ENCODE data around the gene PIGW.

The PIGW gene

DNA sequence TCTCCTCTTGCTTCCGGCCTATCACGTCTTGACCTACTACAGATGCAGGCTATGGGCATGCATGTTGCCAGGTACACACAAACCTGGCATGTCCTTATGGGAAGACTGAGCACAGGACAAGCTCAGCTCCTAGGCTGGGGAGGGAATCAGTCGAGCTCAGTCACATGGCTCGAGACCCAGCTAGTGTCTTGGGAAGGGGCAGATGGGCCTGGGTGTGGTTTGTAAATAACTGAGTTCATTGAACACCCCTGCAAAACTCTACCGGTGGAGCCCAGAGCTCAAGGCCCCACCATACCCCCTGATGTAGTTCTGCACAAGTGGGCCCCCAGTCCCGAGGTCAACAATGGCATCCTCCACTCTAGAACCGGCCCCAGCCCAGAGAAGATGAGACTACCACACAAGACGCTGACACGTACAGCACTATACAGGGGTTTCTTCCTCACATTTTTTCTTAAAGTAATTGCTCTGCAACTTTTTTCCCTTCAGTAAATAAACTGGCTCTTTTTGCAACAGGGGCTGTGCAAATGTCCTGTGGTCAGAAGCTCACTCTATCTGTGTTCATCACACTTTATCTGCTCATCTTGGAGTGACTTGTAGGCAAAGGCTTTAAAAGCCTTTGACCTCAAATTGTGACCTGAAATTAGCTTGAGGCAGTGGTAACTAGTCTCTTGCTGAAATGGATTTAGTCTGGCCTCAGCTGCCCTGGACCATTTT, 25.4 kb upstream of the PIGW start:
- DNase-seq (ENCODE audit: low read depth): no peak

DNA sequence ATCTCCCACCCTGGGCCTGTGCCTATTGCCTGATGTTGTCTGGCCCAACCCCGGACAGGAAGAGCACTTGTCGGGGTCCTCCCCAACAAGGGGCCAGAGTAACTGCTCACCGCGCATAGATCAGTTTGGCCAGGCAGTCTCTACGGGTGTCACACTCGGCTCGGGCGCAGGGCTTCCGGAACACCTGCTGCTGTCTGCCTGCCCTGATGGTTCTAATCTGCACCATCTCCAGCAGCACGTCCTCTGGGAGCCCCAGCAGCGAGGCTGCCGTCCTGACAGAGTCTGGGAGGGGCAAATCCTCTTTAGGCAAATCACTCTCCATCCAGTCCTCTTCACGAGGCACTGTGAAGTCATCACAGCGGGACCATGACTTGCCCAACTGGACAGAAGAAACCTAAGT, 24.2 kb upstream of the PIGW start:
- TF ChIP-seq, protein P1, sequence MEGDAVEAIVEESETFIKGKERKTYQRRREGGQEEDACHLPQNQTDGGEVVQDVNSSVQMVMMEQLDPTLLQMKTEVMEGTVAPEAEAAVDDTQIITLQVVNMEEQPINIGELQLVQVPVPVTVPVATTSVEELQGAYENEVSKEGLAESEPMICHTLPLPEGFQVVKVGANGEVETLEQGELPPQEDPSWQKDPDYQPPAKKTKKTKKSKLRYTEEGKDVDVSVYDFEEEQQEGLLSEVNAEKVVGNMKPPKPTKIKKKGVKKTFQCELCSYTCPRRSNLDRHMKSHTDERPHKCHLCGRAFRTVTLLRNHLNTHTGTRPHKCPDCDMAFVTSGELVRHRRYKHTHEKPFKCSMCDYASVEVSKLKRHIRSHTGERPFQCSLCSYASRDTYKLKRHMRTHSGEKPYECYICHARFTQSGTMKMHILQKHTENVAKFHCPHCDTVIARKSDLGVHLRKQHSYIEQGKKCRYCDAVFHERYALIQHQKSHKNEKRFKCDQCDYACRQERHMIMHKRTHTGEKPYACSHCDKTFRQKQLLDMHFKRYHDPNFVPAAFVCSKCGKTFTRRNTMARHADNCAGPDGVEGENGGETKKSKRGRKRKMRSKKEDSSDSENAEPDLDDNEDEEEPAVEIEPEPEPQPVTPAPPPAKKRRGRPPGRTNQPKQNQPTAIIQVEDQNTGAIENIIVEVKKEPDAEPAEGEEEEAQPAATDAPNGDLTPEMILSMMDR (IDR thresholded peaks at IDR 0.05; ENCODE audit: insufficient read depth, low read depth, low read length, missing control alignments): no peak
- H3K4me3 ChIP-seq (ENCODE audit: low read depth, low read length): no peak overlapping the region
- no peak for DNase-seq (ENCODE audit: low read depth)

More for the DNA sequence above, 25.4 kb upstream of the PIGW start:
- H3K4me3 ChIP-seq (ENCODE audit: low read depth, low read length): no peak overlapping the region
- TF ChIP-seq, protein P1 (IDR thresholded peaks at IDR 0.05; ENCODE audit: insufficient read depth, low read depth, low read length, missing control alignments): no peak

GRCh38 chr17:36511216-36511615, 23.6 kb upstream of the PIGW start:
- no peak for DNase-seq (ENCODE audit: low read depth)
- TF ChIP-seq, protein P1 (IDR thresholded peaks at IDR 0.05; ENCODE audit: insufficient read depth, low read depth, low read length, missing control alignments): no peak
- no peak overlapping the region for H3K4me3 ChIP-seq (ENCODE audit: low read depth, low read length)

- DNase-seq (ENCODE audit: low read depth): no peak
- no peak overlapping the region for H3K4me3 ChIP-seq (ENCODE audit: low read depth, low read length)
- TF ChIP-seq, protein P1 (IDR thresholded peaks at IDR 0.05; ENCODE audit: insufficient read depth, low read depth, low read length, missing control alignments): no peak
Observed at GRCh38 chr17:36512641-36513040, 22.1 kb upstream of the PIGW start.

DNA sequence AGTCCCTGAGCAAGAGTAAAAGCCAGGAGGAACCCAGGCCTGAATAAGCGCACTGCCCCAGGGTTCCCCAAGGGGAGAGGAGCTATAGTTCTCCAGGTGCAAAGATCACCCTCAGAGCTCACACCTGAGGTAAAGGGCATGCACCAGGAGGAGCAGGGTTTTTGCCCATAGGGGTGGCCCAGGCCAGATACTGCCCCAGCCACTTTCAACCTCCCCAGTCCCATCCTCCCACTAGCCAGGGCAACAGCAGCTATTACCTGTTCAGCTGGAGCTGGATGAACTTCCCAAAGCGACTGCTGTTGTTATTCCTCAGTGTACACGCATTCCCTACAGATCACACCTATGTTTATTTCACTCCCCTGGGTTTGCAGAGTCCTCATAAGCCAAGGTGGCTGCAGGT, 19.9 kb upstream of the PIGW start:
- no peak for DNase-seq (ENCODE audit: low read depth)
- H3K4me3 ChIP-seq (ENCODE audit: low read depth, low read length): no peak overlapping the region
- TF ChIP-seq, protein P1 (IDR thresholded peaks at IDR 0.05; ENCODE audit: insufficient read depth, low read depth, low read length, missing control alignments): no peak

GRCh38 chr17:36515837-36516236, 18.9 kb upstream of the PIGW start:
- TF ChIP-seq, protein P1 (IDR thresholded peaks at IDR 0.05; ENCODE audit: insufficient read depth, low read depth, low read length, missing control alignments): no peak
- no peak for DNase-seq (ENCODE audit: low read depth)
- H3K4me3 ChIP-seq (ENCODE audit: low read depth, low read length): no peak overlapping the region

GRCh38 chr17:36523113-36523512, 11.7 kb upstream of the PIGW start:
- no peak for DNase-seq (ENCODE audit: low read depth)
- TF ChIP-seq, protein P1 (IDR thresholded peaks at IDR 0.05; ENCODE audit: insufficient read depth, low read depth, low read length, missing control alignments): no peak

More at GRCh38 chr17:36523113-36523512, 11.7 kb upstream of the PIGW start:
- H3K4me3 ChIP-seq (ENCODE audit: low read depth, low read length): no peak overlapping the region
